ENCODE results near the gene DMXL1. TPM values are rescaled to one million over a fixed set of nuclear protein-coding genes. Genes with fewer than 3 reads are reported as not detected.

The DMXL1 gene
- total RNA-seq, 1 experiment from 2014 or later: 30.0 TPM

DNA sequence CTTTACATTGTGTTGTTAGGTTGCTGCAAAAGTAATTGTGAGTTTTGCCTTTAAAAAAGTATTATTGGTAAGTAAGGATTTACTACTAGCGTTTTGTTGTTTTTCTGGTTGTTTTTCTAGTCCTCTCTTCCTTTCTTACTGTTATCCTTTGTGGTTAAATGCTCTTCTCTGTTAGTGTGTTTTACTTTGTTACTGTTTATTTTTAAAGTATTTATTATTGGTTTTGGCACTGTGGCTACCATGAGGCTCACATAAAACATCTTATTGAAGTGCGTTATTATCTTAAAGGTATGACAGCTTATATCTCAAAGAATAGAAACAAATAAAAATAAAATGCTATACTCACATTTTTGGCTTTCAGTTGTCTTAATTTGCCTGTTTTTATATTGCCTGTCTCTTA is 17.6 kb downstream of the DMXL1 start:
- BruUV-seq (replicated peaks): no TSS peak
- no peaks in the 10 kb centered on the region for H3K9me3 ChIP-seq
- no peaks in the 10 kb centered on the region for H3K27me3 Mint-ChIP-seq (ENCODE audit: insufficient read depth, unreplicated experiment)
- no peak overlapping the region for H3K4me3 ChIP-seq (ENCODE audit: low read depth, low read length)
- no peak for DNase-seq
- H3K9me3 Mint-ChIP-seq (ENCODE audit: unreplicated experiment): no peaks in the 10 kb centered on the region
- no peaks in the 10 kb centered on the region for H3K4me1 ChIP-seq
- peaks cover 11% of the 10 kb centered on the region for H3K36me3 Mint-ChIP-seq (ENCODE audit: insufficient read depth, unreplicated experiment)
- TF ChIP-seq, protein P1, sequence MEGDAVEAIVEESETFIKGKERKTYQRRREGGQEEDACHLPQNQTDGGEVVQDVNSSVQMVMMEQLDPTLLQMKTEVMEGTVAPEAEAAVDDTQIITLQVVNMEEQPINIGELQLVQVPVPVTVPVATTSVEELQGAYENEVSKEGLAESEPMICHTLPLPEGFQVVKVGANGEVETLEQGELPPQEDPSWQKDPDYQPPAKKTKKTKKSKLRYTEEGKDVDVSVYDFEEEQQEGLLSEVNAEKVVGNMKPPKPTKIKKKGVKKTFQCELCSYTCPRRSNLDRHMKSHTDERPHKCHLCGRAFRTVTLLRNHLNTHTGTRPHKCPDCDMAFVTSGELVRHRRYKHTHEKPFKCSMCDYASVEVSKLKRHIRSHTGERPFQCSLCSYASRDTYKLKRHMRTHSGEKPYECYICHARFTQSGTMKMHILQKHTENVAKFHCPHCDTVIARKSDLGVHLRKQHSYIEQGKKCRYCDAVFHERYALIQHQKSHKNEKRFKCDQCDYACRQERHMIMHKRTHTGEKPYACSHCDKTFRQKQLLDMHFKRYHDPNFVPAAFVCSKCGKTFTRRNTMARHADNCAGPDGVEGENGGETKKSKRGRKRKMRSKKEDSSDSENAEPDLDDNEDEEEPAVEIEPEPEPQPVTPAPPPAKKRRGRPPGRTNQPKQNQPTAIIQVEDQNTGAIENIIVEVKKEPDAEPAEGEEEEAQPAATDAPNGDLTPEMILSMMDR (IDR thresholded peaks at IDR 0.05; ENCODE audit: insufficient read depth in 1 of 2, low read depth in 1 of 2, low read length in 1 of 2, severe bottlenecking in 1 of 2, unreplicated experiment in 1 of 2): no peak
- intact Hi-C loops (cut with micrococcal nuclease; ENCODE audit: unreplicated experiment): no loop called here
- H3K27ac Mint-ChIP-seq (ENCODE audit: unreplicated experiment): no peak overlapping the region
- POLR2A ChIA-PET: interaction anchor here (0.6 kb wide), 1 partner anchor 18 kb away, joined by 11 read pairs; the partner anchor contains the start of gene DMXL1
- H3K4me1 Mint-ChIP-seq (ENCODE audit: low read depth, unreplicated experiment): no peaks in the 10 kb centered on the region
- CTCF ChIA-PET: no interaction called here
- H3K4me3 Mint-ChIP-seq (ENCODE audit: unreplicated experiment): no peak overlapping the region
- no peaks in the 10 kb centered on the region for H3K27me3 ChIP-seq (replicated peaks; ENCODE audit: control insufficient read depth, insufficient read depth, low read length)
- no peaks in the 10 kb centered on the region for H3K36me3 ChIP-seq (ENCODE audit: control insufficient read depth, insufficient read depth, low read length)

GRCh38 chr5:119095611-119096010 is 24.7 kb downstream of the DMXL1 start:
- Histone ChIP-seq H3K27me3 (replicated peaks; ENCODE audit: control insufficient read depth, insufficient read depth, low read length) (no peaks in the 10 kb centered on the region), H3K4me1 (no peaks in the 10 kb centered on the region), H3K4me3 (ENCODE audit: low read depth, low read length) (no peak overlapping the region), H3K36me3 (ENCODE audit: control insufficient read depth, insufficient read depth, low read length) (no peaks in the 10 kb centered on the region), H3K9me3 (no peaks in the 10 kb centered on the region)
- peaks cover 13% of the 10 kb centered on the region for H3K36me3 Mint-ChIP-seq (ENCODE audit: insufficient read depth, unreplicated experiment)
- no peaks in the 10 kb centered on the region for H3K9me3 Mint-ChIP-seq (ENCODE audit: unreplicated experiment)
- CTCF ChIA-PET: no interaction called here
- intact Hi-C loops (cut with micrococcal nuclease; ENCODE audit: unreplicated experiment): no loop called here
- no peak for DNase-seq
- H3K27ac Mint-ChIP-seq (ENCODE audit: unreplicated experiment): no peak overlapping the region
- no peaks in the 10 kb centered on the region for H3K4me1 Mint-ChIP-seq (ENCODE audit: low read depth, unreplicated experiment)
- TF ChIP-seq, protein P1 (IDR thresholded peaks at IDR 0.05; ENCODE audit: insufficient read depth in 1 of 2, low read depth in 1 of 2, low read length in 1 of 2, severe bottlenecking in 1 of 2, unreplicated experiment in 1 of 2): no peak
- POLR2A ChIA-PET: no interaction called here
- no TSS peak for BruUV-seq (replicated peaks)
- H3K4me3 Mint-ChIP-seq (ENCODE audit: unreplicated experiment): no peak overlapping the region
- H3K27me3 Mint-ChIP-seq (ENCODE audit: insufficient read depth, unreplicated experiment): no peaks in the 10 kb centered on the region

- ChIA-PET CTCF (no interaction called here), POLR2A (no interaction called here)
- H3K36me3 Mint-ChIP-seq (ENCODE audit: insufficient read depth, unreplicated experiment): peaks cover 17% of the 10 kb centered on the region
- H3K9me3 Mint-ChIP-seq (ENCODE audit: unreplicated experiment): no peaks in the 10 kb centered on the region
- no TSS peak for BruUV-seq (replicated peaks)
- peak overlapping the region; percentile 14 for H3K27ac Mint-ChIP-seq (ENCODE audit: unreplicated experiment)
- Histone ChIP-seq H3K9me3 (peaks cover 3% of the 10 kb centered on the region; the same call in 1 of the 2 replicates), H3K36me3 (ENCODE audit: control insufficient read depth, insufficient read depth, low read length) (no peaks in the 10 kb centered on the region), H3K27me3 (replicated peaks; ENCODE audit: control insufficient read depth, insufficient read depth, low read length) (no peaks in the 10 kb centered on the region), H3K4me3 (ENCODE audit: low read depth, low read length) (no peak overlapping the region), H3K4me1 (no peaks in the 10 kb centered on the region; the same call in 1 of the 2 replicates)
- intact Hi-C loops (cut with micrococcal nuclease; ENCODE audit: unreplicated experiment): no loop called here
- peak in 1 of 2 experiments; percentile 16 for DNase-seq
- no peak overlapping the region for H3K4me3 Mint-ChIP-seq (ENCODE audit: unreplicated experiment)
- TF ChIP-seq, protein P1 (IDR thresholded peaks at IDR 0.05; ENCODE audit: insufficient read depth in 1 of 2, low read depth in 1 of 2, low read length in 1 of 2, severe bottlenecking in 1 of 2, unreplicated experiment in 1 of 2): no peak
- peaks cover 7% of the 10 kb centered on the region for H3K4me1 Mint-ChIP-seq (ENCODE audit: low read depth, unreplicated experiment)
- no peaks in the 10 kb centered on the region for H3K27me3 Mint-ChIP-seq (ENCODE audit: insufficient read depth, unreplicated experiment)
Measured at GRCh38 chr5:119105971-119106370, 35.1 kb downstream of the DMXL1 start.
